Ishikawa (cell line): Measurements from ENCODE around the gene ATP6V0E2.

Experiments
- CREB1 ChIP-seq: IDR thresholded peaks from 2 replicates; pipeline ENCODE4 v1.6.1; 2012; ENCODE audit warnings: low read depth
- EGR1 ChIP-seq: IDR thresholded peaks from 2 replicates; pipeline ENCODE4 v1.6.1; 2012
- EP300 ChIP-seq: IDR thresholded peaks from 2 replicates; pipeline ENCODE4 v1.6.1; 2012; ENCODE audit warnings: borderline replicate concordance
- FOXM1 ChIP-seq: IDR thresholded peaks from 2 replicates; pipeline ENCODE4 v1.6.1; 2012; ENCODE audit warnings: low read depth, borderline replicate concordance
- RAD21 ChIP-seq: IDR thresholded peaks from 2 replicates; pipeline ENCODE4 v1.6.1; 2012; ENCODE audit warnings: low read depth
- TAF1 ChIP-seq: IDR thresholded peaks from 2 replicates; pipeline ENCODE4 v1.6.1; 2012; ENCODE audit warnings: low read depth, mild to moderate bottlenecking
- YY1 ChIP-seq: IDR thresholded peaks from 2 replicates; pipeline ENCODE4 v1.6.1; 2012; ENCODE audit warnings: low read depth
- ZBTB7A ChIP-seq: IDR thresholded peaks from 2 replicates; pipeline ENCODE4 v1.6.1; 2012; ENCODE audit warnings: low read depth
- TF ChIP-seq, protein P1 (sequence below): IDR thresholded peaks from 2 replicates; pipeline ENCODE4 v1.6.1; 2012

DNA sequence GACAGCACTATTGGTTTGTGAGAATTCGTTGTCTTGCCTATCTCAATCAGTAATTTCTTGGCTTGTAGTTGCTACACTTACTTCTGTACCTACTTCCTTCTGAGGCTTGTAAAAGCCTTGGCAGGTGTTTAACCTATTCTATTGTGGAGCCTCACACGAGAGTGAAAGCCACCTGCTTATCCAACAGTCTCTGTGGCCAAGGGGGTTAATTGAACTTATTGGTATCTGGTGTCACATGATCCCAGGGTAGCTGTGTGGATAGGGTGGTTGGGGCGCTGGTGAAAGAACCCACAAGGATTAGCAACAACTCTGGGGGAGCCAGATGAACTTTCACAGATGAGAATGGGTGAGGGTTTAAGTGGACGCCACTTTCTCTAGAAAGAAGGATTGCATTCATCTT is 13.9 kb upstream of the ATP6V0E2 start:
- TF ChIP-seq, protein P1, sequence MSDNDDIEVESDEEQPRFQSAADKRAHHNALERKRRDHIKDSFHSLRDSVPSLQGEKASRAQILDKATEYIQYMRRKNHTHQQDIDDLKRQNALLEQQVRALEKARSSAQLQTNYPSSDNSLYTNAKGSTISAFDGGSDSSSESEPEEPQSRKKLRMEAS = no peak
- TF ChIP-seq RAD21 (no peak), EP300 (no peak), CREB1 (no peak), EGR1 (no peak), ZBTB7A (no peak), FOXM1 (no peak), YY1 (no peak), TAF1 (no peak)
